ENCODE data around the gene SORBS1.

DNA sequence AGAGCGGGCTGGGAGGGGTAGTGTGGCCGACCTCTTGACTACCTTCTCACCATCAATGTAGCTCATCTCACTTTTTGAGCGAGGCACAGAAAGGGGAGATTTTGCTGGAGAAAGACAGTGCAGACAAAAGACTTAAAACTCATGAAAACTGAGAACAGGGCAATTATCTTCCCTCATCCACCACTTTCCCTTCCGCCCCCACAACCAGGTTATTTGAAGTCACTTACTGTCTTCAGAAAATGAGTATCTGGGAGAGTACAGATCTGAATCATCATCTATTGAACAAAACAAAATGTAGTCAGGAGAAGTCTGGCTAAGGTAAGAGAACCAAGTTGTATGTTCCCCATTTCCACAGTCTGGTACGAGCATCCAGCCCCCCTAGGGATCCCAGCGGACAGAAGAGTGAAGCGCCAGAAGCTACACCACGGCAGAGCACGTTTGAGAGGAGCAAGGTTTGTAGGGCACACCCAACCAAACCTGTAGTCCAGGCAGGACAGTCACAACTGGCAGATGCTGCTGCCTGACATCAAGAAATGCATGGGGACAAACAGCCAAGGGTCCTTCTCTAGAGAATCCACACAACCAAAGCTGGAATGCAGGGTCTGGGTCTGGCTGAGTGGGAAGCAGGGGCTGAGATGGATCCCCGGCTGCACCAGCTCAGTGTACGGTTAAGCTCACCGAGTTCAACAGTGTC is 177.0 kb downstream of the SORBS1 start:
- TF ChIP-seq, protein P1, sequence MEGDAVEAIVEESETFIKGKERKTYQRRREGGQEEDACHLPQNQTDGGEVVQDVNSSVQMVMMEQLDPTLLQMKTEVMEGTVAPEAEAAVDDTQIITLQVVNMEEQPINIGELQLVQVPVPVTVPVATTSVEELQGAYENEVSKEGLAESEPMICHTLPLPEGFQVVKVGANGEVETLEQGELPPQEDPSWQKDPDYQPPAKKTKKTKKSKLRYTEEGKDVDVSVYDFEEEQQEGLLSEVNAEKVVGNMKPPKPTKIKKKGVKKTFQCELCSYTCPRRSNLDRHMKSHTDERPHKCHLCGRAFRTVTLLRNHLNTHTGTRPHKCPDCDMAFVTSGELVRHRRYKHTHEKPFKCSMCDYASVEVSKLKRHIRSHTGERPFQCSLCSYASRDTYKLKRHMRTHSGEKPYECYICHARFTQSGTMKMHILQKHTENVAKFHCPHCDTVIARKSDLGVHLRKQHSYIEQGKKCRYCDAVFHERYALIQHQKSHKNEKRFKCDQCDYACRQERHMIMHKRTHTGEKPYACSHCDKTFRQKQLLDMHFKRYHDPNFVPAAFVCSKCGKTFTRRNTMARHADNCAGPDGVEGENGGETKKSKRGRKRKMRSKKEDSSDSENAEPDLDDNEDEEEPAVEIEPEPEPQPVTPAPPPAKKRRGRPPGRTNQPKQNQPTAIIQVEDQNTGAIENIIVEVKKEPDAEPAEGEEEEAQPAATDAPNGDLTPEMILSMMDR (conservative IDR thresholded peaks at IDR 0.05; ENCODE audit: low read depth, low read length), result no peak
- no peak for TF ChIP-seq EZH2phosphoT487 (IDR thresholded peaks at IDR 0.05; ENCODE audit: borderline replicate concordance, low read length)
- TF ChIP-seq EZH2 (IDR thresholded peaks at IDR 0.05; ENCODE audit: low read length, unreplicated experiment), result no peak
